Astrocyte of the cerebellum (primary cell): ENCODE measurements around the gene PAF1.

Experiments used
- DNase-seq: peaks from one replicate; pipeline ENCODE4 v3.0.0-alpha.2; 2011; ENCODE audit warnings: low read depth
- H3K4me3 ChIP-seq: 2 replicates; pipeline ENCODE4 v1.5.1; 2011; ENCODE audit warnings: mild to moderate bottlenecking, low read depth, low read length, moderate library complexity
- in situ Hi-C: cut with HindIII; loops from 2 replicates; pipeline ENCODE4 v1.10.0; 2017; ENCODE audit warnings: low sequenced_read_pairs
- TF ChIP-seq, protein P1 (sequence below): IDR thresholded peaks from 2 replicates; pipeline ENCODE4 v1.5.1; 2012; ENCODE audit warnings: low read length, low read depth, moderate library complexity, mild to moderate bottlenecking; ENCODE audit errors: missing control alignments

Gene PAF1

DNA sequence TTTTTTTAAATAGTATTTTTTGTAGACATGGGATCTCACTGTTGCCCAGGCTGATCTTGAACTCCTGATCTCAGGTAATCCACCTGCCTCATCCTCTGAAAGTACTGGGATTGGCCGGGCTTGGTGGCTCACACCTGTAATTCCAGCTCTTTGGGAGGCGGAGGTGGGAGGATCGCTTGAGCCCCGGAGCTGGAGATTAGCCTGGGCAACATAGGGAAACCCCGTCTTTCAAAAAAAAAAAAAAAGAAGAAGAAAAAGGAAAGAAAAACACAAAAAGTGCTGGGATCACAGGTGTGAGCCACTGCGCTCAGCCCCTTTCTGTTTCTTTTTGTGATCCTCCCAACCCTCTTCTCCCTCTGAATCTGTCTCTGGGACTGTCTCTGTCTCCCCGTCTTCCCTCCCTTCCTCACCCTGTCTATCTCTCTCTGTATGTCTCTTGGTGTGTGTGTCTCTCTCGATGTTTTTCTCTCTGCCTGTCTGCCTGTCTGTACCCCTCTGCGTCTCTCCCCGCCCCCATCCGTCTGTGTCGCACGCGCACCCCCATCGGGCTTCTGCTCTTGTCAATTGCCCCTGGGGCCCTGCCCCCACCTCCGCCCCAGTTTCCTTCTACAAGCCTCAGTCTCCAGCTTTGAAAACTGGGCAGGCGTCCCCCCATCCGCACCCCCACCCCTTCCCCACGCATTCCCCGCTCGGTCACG, 15.2 kb upstream of the PAF1 start:
- in situ Hi-C loops, result no loop called here
- DNase-seq, result no peak
- TF ChIP-seq, protein P1, sequence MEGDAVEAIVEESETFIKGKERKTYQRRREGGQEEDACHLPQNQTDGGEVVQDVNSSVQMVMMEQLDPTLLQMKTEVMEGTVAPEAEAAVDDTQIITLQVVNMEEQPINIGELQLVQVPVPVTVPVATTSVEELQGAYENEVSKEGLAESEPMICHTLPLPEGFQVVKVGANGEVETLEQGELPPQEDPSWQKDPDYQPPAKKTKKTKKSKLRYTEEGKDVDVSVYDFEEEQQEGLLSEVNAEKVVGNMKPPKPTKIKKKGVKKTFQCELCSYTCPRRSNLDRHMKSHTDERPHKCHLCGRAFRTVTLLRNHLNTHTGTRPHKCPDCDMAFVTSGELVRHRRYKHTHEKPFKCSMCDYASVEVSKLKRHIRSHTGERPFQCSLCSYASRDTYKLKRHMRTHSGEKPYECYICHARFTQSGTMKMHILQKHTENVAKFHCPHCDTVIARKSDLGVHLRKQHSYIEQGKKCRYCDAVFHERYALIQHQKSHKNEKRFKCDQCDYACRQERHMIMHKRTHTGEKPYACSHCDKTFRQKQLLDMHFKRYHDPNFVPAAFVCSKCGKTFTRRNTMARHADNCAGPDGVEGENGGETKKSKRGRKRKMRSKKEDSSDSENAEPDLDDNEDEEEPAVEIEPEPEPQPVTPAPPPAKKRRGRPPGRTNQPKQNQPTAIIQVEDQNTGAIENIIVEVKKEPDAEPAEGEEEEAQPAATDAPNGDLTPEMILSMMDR, result no peak
- peak overlapping the region; percentile 86 for H3K4me3 ChIP-seq

DNA sequence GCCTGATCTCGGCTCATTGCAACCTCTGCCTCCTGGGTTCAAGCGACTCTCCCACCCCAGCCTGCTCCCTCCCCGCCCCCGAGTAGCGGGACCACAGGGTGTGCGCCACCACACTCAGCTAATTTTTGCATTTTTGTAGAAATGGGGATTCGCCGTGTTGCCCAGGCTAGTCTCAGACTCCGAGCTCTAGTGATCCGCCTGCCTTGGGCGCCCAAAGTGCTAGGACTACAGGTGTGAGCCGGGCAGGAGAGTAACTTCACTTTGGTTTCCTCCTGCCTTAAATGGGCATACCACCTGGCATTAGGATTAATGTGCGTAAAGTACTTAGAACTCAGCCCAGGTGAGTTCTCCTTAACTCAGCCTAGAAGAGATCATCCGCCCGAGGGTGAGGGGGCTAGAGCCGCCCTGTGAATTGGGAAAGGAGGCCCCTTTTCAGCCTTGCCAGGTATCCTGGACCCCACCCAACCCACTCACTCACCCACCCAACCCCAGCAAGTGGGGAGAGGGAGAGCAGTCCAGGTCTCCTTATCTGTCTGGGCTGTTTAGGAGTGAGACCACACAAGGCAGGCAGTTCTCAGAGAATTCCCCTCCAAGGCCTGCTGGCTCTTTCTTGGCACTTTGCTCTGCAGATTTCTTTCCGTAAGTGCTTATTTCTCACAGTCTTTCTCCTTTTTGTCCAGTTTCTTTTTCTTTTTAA, 14.5 kb upstream of the PAF1 start:
- in situ Hi-C loops, result no loop called here
- DNase-seq, result no peak
- H3K4me3 ChIP-seq, result no peak overlapping the region
- TF ChIP-seq, protein P1, result no peak

DNA sequence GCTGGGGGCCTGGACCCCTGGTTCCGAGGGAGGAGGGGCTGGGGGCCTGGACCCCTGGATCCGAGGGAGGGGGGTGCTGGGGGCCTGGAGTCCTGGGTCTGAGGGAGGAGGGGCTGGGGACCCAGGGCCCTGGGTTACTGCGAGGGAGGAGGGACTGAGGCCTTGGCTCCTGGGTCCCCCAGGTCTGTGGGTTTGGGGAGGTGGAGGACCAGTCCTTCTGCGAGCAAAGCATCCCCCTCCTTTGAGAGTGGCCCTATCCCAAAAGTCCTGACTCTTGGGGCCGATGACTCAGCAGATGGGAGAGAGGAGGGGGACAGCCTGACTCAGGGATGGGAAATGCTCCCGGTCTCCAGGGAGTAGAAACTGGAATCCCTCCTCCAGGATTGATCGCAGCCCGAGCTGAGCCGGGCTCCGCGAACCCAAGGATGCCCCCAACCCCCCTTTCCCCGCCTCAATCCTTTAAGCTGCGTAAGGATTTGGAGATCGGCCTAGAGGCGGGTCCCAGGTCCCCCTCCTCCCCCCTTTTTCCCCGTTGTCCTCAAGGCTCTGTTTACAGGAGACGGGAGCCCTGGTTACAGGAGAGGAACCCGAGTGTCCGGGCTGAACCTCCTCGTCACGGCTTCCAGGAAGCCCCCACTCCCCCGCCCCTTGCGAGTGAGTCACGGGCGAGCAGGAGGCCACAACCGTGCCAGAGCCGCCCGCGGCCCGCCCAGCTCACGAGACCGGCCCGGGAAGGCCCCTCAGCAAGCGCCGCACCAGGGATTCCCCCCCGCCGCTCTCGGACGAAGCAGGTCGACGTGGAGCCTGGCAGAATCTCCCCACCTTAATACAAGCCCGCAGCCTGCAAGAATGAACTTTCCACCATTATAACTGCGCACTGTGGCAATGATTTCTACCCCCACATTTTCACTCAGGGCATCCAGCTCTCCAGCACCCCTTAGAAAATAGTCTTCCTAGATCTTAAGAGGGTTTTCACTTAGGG, 12.7 kb upstream of the PAF1 start:
- H3K4me3 ChIP-seq, result peak overlapping the region; percentile 34
- in situ Hi-C loops, result no loop called here
- DNase-seq, result peak; percentile 98
- TF ChIP-seq, protein P1, result no peak

DNA sequence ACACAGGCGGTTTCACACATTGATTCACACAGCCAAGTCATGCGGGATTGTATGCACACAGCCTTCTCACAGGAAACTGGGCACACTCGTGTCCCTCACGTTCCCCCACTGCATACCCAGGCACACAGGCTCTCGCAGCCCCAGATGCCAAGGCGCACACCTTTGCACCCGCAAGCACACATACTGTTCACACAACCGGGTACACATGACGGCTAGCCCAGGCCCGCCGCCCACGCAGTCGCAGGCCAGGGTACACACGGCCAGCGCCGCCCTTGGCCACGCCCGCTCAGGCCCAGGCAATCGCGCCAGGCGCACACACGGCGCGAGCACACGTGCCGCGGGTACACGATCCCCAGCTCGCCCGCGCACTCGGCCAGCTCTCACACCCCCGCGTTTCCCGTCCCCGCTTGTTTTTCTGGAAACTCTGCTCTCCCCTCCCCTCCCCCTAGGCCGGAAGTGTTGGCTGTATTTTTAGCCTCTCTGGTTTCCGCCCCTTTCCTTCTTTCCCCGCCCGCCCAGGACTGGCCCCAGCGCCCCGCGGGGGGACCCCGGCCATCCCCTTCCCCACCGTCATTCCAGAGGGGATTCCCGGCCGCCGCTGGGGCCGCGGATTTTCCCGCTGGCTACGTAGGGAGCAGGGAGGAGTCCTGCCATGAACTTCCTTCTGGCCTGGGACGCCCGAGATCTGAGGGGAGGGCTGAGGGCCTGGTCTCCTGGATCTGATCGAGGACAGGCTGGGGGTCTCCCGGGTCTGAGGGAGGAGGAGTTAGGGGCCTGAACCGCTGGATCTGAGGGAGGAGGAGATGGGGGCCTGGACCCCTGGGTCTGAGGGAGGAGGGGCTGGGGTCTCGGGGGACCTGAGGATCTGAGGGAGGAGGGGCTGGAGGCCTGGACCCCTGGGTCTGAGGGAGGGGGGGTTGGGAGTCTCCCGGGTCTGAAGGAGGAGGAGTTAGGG, 11.7 kb upstream of the PAF1 start:
- DNase-seq, result peak; percentile 70
- in situ Hi-C loops, result no loop called here
- TF ChIP-seq, protein P1, result no peak
- H3K4me3 ChIP-seq, result peak overlapping the region; percentile 34

DNA sequence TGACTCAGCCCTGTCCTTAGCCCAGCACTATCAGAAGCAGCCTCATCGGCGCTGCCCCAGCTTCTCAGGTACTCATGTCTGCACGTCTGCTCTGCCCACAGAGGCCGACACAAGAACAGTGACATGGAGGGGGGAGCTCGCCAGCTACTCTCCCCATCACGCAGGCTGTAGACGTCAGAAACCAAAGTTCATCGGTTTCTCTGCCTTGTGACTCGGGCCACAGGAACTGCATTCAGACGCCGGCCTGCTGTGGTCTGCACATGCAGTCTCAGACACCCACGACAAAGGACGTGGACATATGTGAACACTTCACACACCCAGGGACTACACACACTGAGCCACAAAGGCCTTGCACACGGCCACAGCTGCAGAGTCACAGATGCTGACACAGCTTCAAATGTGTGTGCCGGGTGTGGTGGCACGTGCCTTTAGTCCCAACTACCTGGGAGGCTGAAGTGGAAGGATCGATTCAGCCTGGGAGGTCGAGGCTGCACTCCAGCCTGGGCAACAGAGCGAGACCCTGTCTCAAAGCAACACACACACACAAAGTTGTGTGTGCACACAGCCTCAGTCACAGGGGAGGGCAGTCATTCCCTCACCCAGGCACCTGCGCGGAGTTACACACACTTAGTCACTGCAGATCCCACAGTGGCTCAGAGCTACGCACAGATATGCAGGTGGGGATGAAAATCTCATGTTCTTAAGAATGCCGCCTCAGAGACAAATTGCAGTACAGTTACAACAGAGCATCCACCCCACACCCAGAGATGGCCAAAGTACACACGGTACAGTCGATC, 10.8 kb upstream of the PAF1 start:
- H3K4me3 ChIP-seq, result no peak overlapping the region
- no peak for DNase-seq
- TF ChIP-seq, protein P1, result no peak
- in situ Hi-C loops, result no loop called here
